Activated T-helper 1 cell treated with anti-CD3 and anti-CD28 coated beads, Interleukin-12 subunit alpha, Interleukin-12 subunit beta, Interleukin-2, Interleukin-4 antibody, amounts not matched to agents 30 ng/mL and 10 ng/mL and 1 ng/mL, durations not matched to agents 14 hours and 24 hours and 36 hours (primary cell): ENCODE results near the gene RAB31. TPM values are rescaled to one million over a fixed set of nuclear protein-coding genes. Genes with fewer than 3 reads are reported as not detected.

Experiments
- DNase-seq: peaks from one replicate; pipeline ENCODE4 v3.0.0; 2021; ENCODE audit warnings: low spot score
- H3K27ac Mint-ChIP-seq: one replicate; pipeline ENCODE4 v1.8.0; 2021; ENCODE audit warnings: mild to moderate bottlenecking, mixed read lengths
- H3K27me3 Mint-ChIP-seq: one replicate; pipeline ENCODE4 v1.8.0; 2022; ENCODE audit warnings: mild to moderate bottlenecking, moderate library complexity, mixed read lengths; ENCODE audit not compliant: insufficient read depth
- H3K36me3 Mint-ChIP-seq: one replicate; pipeline ENCODE4 v1.8.0; 2021; ENCODE audit warnings: low read depth, mixed read lengths
- H3K4me1 Mint-ChIP-seq: one replicate; pipeline ENCODE4 v1.8.0; 2021; ENCODE audit warnings: low read depth, mixed read lengths
- H3K4me3 Mint-ChIP-seq: one replicate; pipeline ENCODE4 v1.8.0; 2021; ENCODE audit warnings: mild to moderate bottlenecking, moderate library complexity, mixed read lengths
- H3K9me3 Mint-ChIP-seq: one replicate; pipeline ENCODE4 v1.8.0; 2021; ENCODE audit warnings: mixed read lengths
- intact Hi-C: fragments of 100-400 bp; cut with micrococcal nuclease; formaldehyde crosslinking; loops from one replicate; pipeline ENCODE4 v1.15.1; 2024
- total RNA-seq: library from RNA; stranded (reverse); gene quantifications from 2 replicates; pipeline ENCODE4 v1.2.3, GENCODE V29; 2022

The RAB31 gene
- total RNA-seq, 1 donor from 2014 or later = 0.13 TPM

- Mint-ChIP-seq H3K27ac (no peak overlapping the region), H3K9me3 (no peaks in the 10 kb centered on the region), H3K4me1 (no peaks in the 10 kb centered on the region), H3K4me3 (no peak overlapping the region), H3K36me3 (no peaks in the 10 kb centered on the region), H3K27me3 (peaks cover 4% of the 10 kb centered on the region)
- intact Hi-C loops = no loop called here
- DNase-seq = no peak
Measured at GRCh38 chr18:9755110-9755509, 47.0 kb downstream of the RAB31 start.

GRCh38 chr18:9755615-9756014, 47.5 kb downstream of the RAB31 start:
- Mint-ChIP-seq H3K9me3 (no peaks in the 10 kb centered on the region), H3K4me3 (no peak overlapping the region), H3K4me1 (no peaks in the 10 kb centered on the region), H3K27me3 (peaks cover 4% of the 10 kb centered on the region), H3K27ac (no peak overlapping the region), H3K36me3 (no peaks in the 10 kb centered on the region)
- no peak for DNase-seq
- intact Hi-C loops = no loop called here

- H3K27me3 Mint-ChIP-seq = peaks cover 4% of the 10 kb centered on the region
- no peaks in the 10 kb centered on the region for H3K36me3 Mint-ChIP-seq
- no peak overlapping the region for H3K4me3 Mint-ChIP-seq
- intact Hi-C loops = no loop called here
- H3K4me1 Mint-ChIP-seq = no peaks in the 10 kb centered on the region
- H3K9me3 Mint-ChIP-seq = no peaks in the 10 kb centered on the region
- no peak overlapping the region for H3K27ac Mint-ChIP-seq
- no peak for DNase-seq
Measured at GRCh38 chr18:9756271-9756932, 48.3 kb downstream of the RAB31 start.

GRCh38 chr18:9756933-9757470, 48.9 kb downstream of the RAB31 start:
- Mint-ChIP-seq H3K36me3 (no peaks in the 10 kb centered on the region), H3K4me1 (no peaks in the 10 kb centered on the region), H3K4me3 (no peak overlapping the region), H3K27me3 (peaks cover 4% of the 10 kb centered on the region), H3K27ac (no peak overlapping the region), H3K9me3 (no peaks in the 10 kb centered on the region)
- intact Hi-C loops = no loop called here
- no peak for DNase-seq

- DNase-seq = no peak
- Mint-ChIP-seq H3K4me1 (no peaks in the 10 kb centered on the region), H3K36me3 (no peaks in the 10 kb centered on the region), H3K4me3 (no peak overlapping the region), H3K27me3 (peaks cover 8% of the 10 kb centered on the region), H3K9me3 (no peaks in the 10 kb centered on the region), H3K27ac (no peak overlapping the region)
- intact Hi-C loops = no loop called here
Measured at GRCh38 chr18:9757827-9758621, 49.9 kb downstream of the RAB31 start.

GRCh38 chr18:9758624-9759075, 50.5 kb downstream of the RAB31 start:
- H3K9me3 Mint-ChIP-seq = no peaks in the 10 kb centered on the region
- H3K36me3 Mint-ChIP-seq = no peaks in the 10 kb centered on the region
- H3K27me3 Mint-ChIP-seq = peaks cover 8% of the 10 kb centered on the region
- intact Hi-C loops = no loop called here
- DNase-seq = no peak
- no peak overlapping the region for H3K4me3 Mint-ChIP-seq
- H3K27ac Mint-ChIP-seq = no peak overlapping the region
- no peaks in the 10 kb centered on the region for H3K4me1 Mint-ChIP-seq

- Mint-ChIP-seq H3K4me3 (no peak overlapping the region), H3K9me3 (no peaks in the 10 kb centered on the region)
- intact Hi-C loops = no loop called here
Measured at GRCh38 chr18:9760641-9761040, 52.5 kb downstream of the RAB31 start.

GRCh38 chr18:9762526-9762925, 54.4 kb downstream of the RAB31 start:
- Mint-ChIP-seq H3K4me3 (no peak overlapping the region), H3K27ac (no peak overlapping the region), H3K36me3 (no peaks in the 10 kb centered on the region), H3K27me3 (peaks cover 6% of the 10 kb centered on the region), H3K4me1 (no peaks in the 10 kb centered on the region), H3K9me3 (no peaks in the 10 kb centered on the region)
- no peak for DNase-seq
- intact Hi-C loops = no loop called here

More at GRCh38 chr18:9760641-9761040, 52.5 kb downstream of the RAB31 start:
- no peak overlapping the region for H3K27ac Mint-ChIP-seq
- H3K27me3 Mint-ChIP-seq = peaks cover 8% of the 10 kb centered on the region
- no peaks in the 10 kb centered on the region for H3K36me3 Mint-ChIP-seq
- H3K4me1 Mint-ChIP-seq = no peaks in the 10 kb centered on the region
- DNase-seq = no peak

GRCh38 chr18:9763157-9763556, 55.1 kb downstream of the RAB31 start:
- Mint-ChIP-seq H3K27ac (no peak overlapping the region), H3K27me3 (peaks cover 7% of the 10 kb centered on the region), H3K4me1 (no peaks in the 10 kb centered on the region), H3K9me3 (no peaks in the 10 kb centered on the region), H3K36me3 (no peaks in the 10 kb centered on the region), H3K4me3 (no peak overlapping the region)
- DNase-seq = no peak
- intact Hi-C loops = no loop called here

GRCh38 chr18:9764011-9764481, 55.9 kb downstream of the RAB31 start:
- Mint-ChIP-seq H3K4me3 (no peak overlapping the region), H3K4me1 (no peaks in the 10 kb centered on the region), H3K36me3 (no peaks in the 10 kb centered on the region), H3K27ac (no peak overlapping the region), H3K27me3 (peaks cover 8% of the 10 kb centered on the region), H3K9me3 (no peaks in the 10 kb centered on the region)
- intact Hi-C loops = no loop called here
- no peak for DNase-seq

- Mint-ChIP-seq H3K36me3 (no peaks in the 10 kb centered on the region), H3K4me3 (no peak overlapping the region)
Measured at GRCh38 chr18:9765501-9765900, 57.4 kb downstream of the RAB31 start.

GRCh38 chr18:9766076-9766481, 58.0 kb downstream of the RAB31 start:
- Mint-ChIP-seq H3K27me3 (peaks cover 12% of the 10 kb centered on the region), H3K9me3 (no peaks in the 10 kb centered on the region), H3K27ac (no peak overlapping the region), H3K36me3 (no peaks in the 10 kb centered on the region), H3K4me1 (no peaks in the 10 kb centered on the region), H3K4me3 (no peak overlapping the region)
- DNase-seq = no peak
- intact Hi-C loops = no loop called here

More at GRCh38 chr18:9765501-9765900, 57.4 kb downstream of the RAB31 start:
- DNase-seq = no peak
- no peaks in the 10 kb centered on the region for H3K4me1 Mint-ChIP-seq
- H3K27me3 Mint-ChIP-seq = peaks cover 12% of the 10 kb centered on the region
- H3K9me3 Mint-ChIP-seq = no peaks in the 10 kb centered on the region
- H3K27ac Mint-ChIP-seq = no peak overlapping the region
- intact Hi-C loops = no loop called here

GRCh38 chr18:9766740-9767139, 58.6 kb downstream of the RAB31 start:
- DNase-seq = no peak
- no peaks in the 10 kb centered on the region for H3K36me3 Mint-ChIP-seq
- H3K4me3 Mint-ChIP-seq = no peak overlapping the region
- H3K27me3 Mint-ChIP-seq = peaks cover 12% of the 10 kb centered on the region
- H3K9me3 Mint-ChIP-seq = no peaks in the 10 kb centered on the region
- intact Hi-C loops = no loop called here
- no peak overlapping the region for H3K27ac Mint-ChIP-seq
- H3K4me1 Mint-ChIP-seq = no peaks in the 10 kb centered on the region
